HG03558 (cell line): ENCODE results near the gene TNN.
"Not testable (repeated sequence)": the region's sequence is repeated elsewhere in the genome, so short reads cannot be mapped to it uniquely, and the experiment has no call there.

Source experiments
- ATAC-seq: cut with Tn5 transposase; IDR thresholded peaks from one replicate; pipeline ENCODE4 v1.9.1; 2021; ENCODE audit warnings: moderate number of reproducible peaks; ENCODE audit not compliant: unreplicated experiment; ENCODE audit errors: extremely low read depth

TNN gene

GRCh38 chr1:175106536-175106935 is 38.9 kb downstream of the TNN start:
- ATAC-seq: not testable (repeated sequence)

GRCh38 chr1:175108331-175108820 is 40.7 kb downstream of the TNN start:
- ATAC-seq: not testable (repeated sequence)

GRCh38 chr1:175114996-175115395 is 47.4 kb downstream of the TNN start:
- ATAC-seq: no peak

- no peak for ATAC-seq
These were observed 48.7 kb downstream of the TNN start for GRCh38 chr1:175116210-175116798.

GRCh38 chr1:175116903-175117302 is 49.3 kb downstream of the TNN start:
- ATAC-seq: no peak

GRCh38 chr1:175118375-175119367 is 51.0 kb downstream of the TNN start:
- ATAC-seq: no peak

- no peak for ATAC-seq
These were observed 52.9 kb downstream of the TNN start for GRCh38 chr1:175120511-175120910.

GRCh38 chr1:175124861-175125260 is 57.2 kb downstream of the TNN start:
- ATAC-seq: no peak

- ATAC-seq: no peak
These were observed 58.7 kb downstream of the TNN start for GRCh38 chr1:175126347-175126746.

- ATAC-seq: no peak
These were observed 59.9 kb downstream of the TNN start for GRCh38 chr1:175127565-175127964.

GRCh38 chr1:175128523-175128922 is 60.9 kb downstream of the TNN start:
- no peak for ATAC-seq

- no peak for ATAC-seq
These were observed 61.5 kb downstream of the TNN start for GRCh38 chr1:175129182-175129581.

- ATAC-seq: no peak
These were observed 62.0 kb downstream of the TNN start for GRCh38 chr1:175129644-175129996.

GRCh38 chr1:175129997-175130648 is 62.5 kb downstream of the TNN start:
- ATAC-seq: no peak

GRCh38 chr1:175130649-175131045 is 63.0 kb downstream of the TNN start:
- no peak for ATAC-seq

GRCh38 chr1:175131095-175131494 is 63.5 kb downstream of the TNN start:
- ATAC-seq: no peak

- no peak for ATAC-seq
These were observed 64.8 kb downstream of the TNN start for GRCh38 chr1:175132436-175132835.

GRCh38 chr1:175133673-175134435 is 66.2 kb downstream of the TNN start:
- no peak for ATAC-seq

- no peak for ATAC-seq
These were observed 66.9 kb downstream of the TNN start for GRCh38 chr1:175134500-175134899.

- ATAC-seq: no peak
These were observed 68.6 kb downstream of the TNN start for GRCh38 chr1:175136246-175136645.
